Mesodermal cell (in vitro differentiated cells): ENCODE measurements around the gene LRPAP1.
"Not testable (repeated sequence)": the region's sequence is repeated elsewhere in the genome, so short reads cannot be mapped to it uniquely, and the experiment has no call there.

Experiments used
- H3K27ac ChIP-seq: 2 replicates; pipeline ENCODE4 v1.7.0; 2013; ENCODE audit warnings: mild to moderate bottlenecking, low read depth, low read length, moderate library complexity; ENCODE audit not compliant: severe bottlenecking
- H3K36me3 ChIP-seq: 2 replicates; pipeline ENCODE4 v1.7.1; 2013; ENCODE audit warnings: mild to moderate bottlenecking, low read length, moderate library complexity; ENCODE audit not compliant: control insufficient read depth, insufficient read depth
- H3K4me1 ChIP-seq: one replicate; pipeline ENCODE4 v1.7.1; 2013; ENCODE audit warnings: mild to moderate bottlenecking, low read length; ENCODE audit not compliant: insufficient read depth, control insufficient read depth, poor library complexity, severe bottlenecking
- H3K4me3 ChIP-seq: 2 replicates; pipeline ENCODE4 v1.7.0; 2013; ENCODE audit warnings: low read length, control low read depth, mild to moderate bottlenecking; ENCODE audit not compliant: insufficient read depth, poor library complexity, severe bottlenecking; ENCODE audit errors: extremely low read depth
- H3K9me3 ChIP-seq: 2 replicates; pipeline ENCODE4 v1.7.1; 2013; ENCODE audit warnings: mild to moderate bottlenecking, low read length, moderate library complexity; ENCODE audit not compliant: control insufficient read depth
- WGBS, 2 experiments: methylation state at CpG; one replicate each; pipeline ENCODE4 v1.1.5; 2013; ENCODE audit warnings: missing lambda C conversion rate in 2 of 2; ENCODE audit not compliant: insufficient coverage in 2 of 2; 5-methylcytosine and 5-hydroxymethylcytosine counted together

The LRPAP1 gene

GRCh38 chr4:3517731-3518510, 14.3 kb downstream of the LRPAP1 start:
- H3K4me1 ChIP-seq = no peaks in the 10 kb centered on the region
- H3K4me3 ChIP-seq = no peak overlapping the region
- peaks cover 70% of the 10 kb centered on the region for H3K36me3 ChIP-seq
- no peaks in the 10 kb centered on the region for H3K9me3 ChIP-seq
- H3K27ac ChIP-seq = no peak overlapping the region
- WGBS, 2 experiments = 95% methylated on average over 48 to 49 of the region's 49 CpGs

GRCh38 chr4:3516836-3517730, 15.1 kb downstream of the LRPAP1 start:
- Histone ChIP-seq H3K36me3 (peaks cover 73% of the 10 kb centered on the region), H3K4me3 (no peak overlapping the region), H3K27ac (no peak overlapping the region), H3K9me3 (no peaks in the 10 kb centered on the region), H3K4me1 (no peaks in the 10 kb centered on the region)
- 95% methylated on average over 23 to 28 of the region's 29 CpGs for WGBS, 2 experiments

- H3K36me3 ChIP-seq = peaks cover 73% of the 10 kb centered on the region
- no peaks in the 10 kb centered on the region for H3K9me3 ChIP-seq
- no peaks in the 10 kb centered on the region for H3K4me1 ChIP-seq
- WGBS, 2 experiments = 93 to 96% methylated on average over 29 to 31 of the region's 32 CpGs
- H3K27ac ChIP-seq = no peak overlapping the region
- no peak overlapping the region for H3K4me3 ChIP-seq
Measured at GRCh38 chr4:3516061-3516835, 16.0 kb downstream of the LRPAP1 start.

GRCh38 chr4:3515646-3516045, 16.6 kb downstream of the LRPAP1 start:
- peaks cover 73% of the 10 kb centered on the region for H3K36me3 ChIP-seq
- WGBS, 2 experiments = 86 to 87% methylated on average over 7 to 14 of the region's 15 CpGs

GRCh38 chr4:3514806-3515501, 17.3 kb downstream of the LRPAP1 start:
- Histone ChIP-seq H3K9me3 (no peaks in the 10 kb centered on the region), H3K27ac (no peak overlapping the region), H3K4me3 (no peak overlapping the region), H3K36me3 (peaks cover 73% of the 10 kb centered on the region), H3K4me1 (no peaks in the 10 kb centered on the region)
- WGBS, 2 experiments = 83 to 85% methylated on average over 24 to 30 of the region's 31 CpGs

More at GRCh38 chr4:3515646-3516045, 16.6 kb downstream of the LRPAP1 start:
- Histone ChIP-seq H3K9me3 (no peaks in the 10 kb centered on the region), H3K27ac (no peak overlapping the region), H3K4me1 (no peaks in the 10 kb centered on the region), H3K4me3 (no peak overlapping the region)

- H3K4me1 ChIP-seq = no peaks in the 10 kb centered on the region
- no peak overlapping the region for H3K27ac ChIP-seq
- no peak overlapping the region for H3K4me3 ChIP-seq
- no peaks in the 10 kb centered on the region for H3K9me3 ChIP-seq
- H3K36me3 ChIP-seq = peaks cover 75% of the 10 kb centered on the region
- 90 to 95% methylated on average over 15 of the region's 17 CpGs for WGBS, 2 experiments
Measured at GRCh38 chr4:3514221-3514780, 17.9 kb downstream of the LRPAP1 start.

GRCh38 chr4:3513807-3514206, 18.4 kb downstream of the LRPAP1 start:
- Histone ChIP-seq H3K9me3 (no peaks in the 10 kb centered on the region), H3K4me1 (no peaks in the 10 kb centered on the region), H3K27ac (no peak overlapping the region), H3K4me3 (no peak overlapping the region), H3K36me3 (peaks cover 78% of the 10 kb centered on the region)
- 96 to 99% methylated on average over 12 to 18 of the region's 18 CpGs for WGBS, 2 experiments

- Histone ChIP-seq H3K36me3 (peaks cover 80% of the 10 kb centered on the region), H3K4me3 (no peak overlapping the region), H3K27ac (no peak overlapping the region), H3K9me3 (no peaks in the 10 kb centered on the region), H3K4me1 (no peaks in the 10 kb centered on the region)
- 97 to 99% methylated on average over 20 to 22 of the region's 22 CpGs for WGBS, 2 experiments
Measured at GRCh38 chr4:3512719-3513118, 19.5 kb downstream of the LRPAP1 start.

- Histone ChIP-seq H3K4me1 (no peaks in the 10 kb centered on the region), H3K9me3 (no peaks in the 10 kb centered on the region), H3K27ac (no peak overlapping the region), H3K4me3 (no peak overlapping the region), H3K36me3 (peaks cover 76% of the 10 kb centered on the region)
- 97 to 99% methylated on average over 12 to 13 of the region's 13 CpGs for WGBS, 2 experiments
Measured at GRCh38 chr4:3512279-3512678, 19.9 kb downstream of the LRPAP1 start.

GRCh38 chr4:3511601-3512000, 20.6 kb downstream of the LRPAP1 start:
- not testable (repeated sequence) for H3K9me3 ChIP-seq, H3K27ac ChIP-seq, H3K4me1 ChIP-seq, H3K4me3 ChIP-seq
- 95 to 100% methylated on average over 13 to 14 of the region's 27 CpGs for WGBS, 2 experiments
- peaks cover 77% of the 10 kb centered on the region for H3K36me3 ChIP-seq
